ENCODE results near the gene MISP. TPM values are rescaled to one million over a fixed set of nuclear protein-coding genes. Genes with fewer than 3 reads are reported as not detected.

The MISP gene
- total and polyA plus RNA-seq, 2 experiments from 2014 or later = 0.27 to 0.28 TPM

GRCh38 chr19:772730-773436 lies 22.0 kb downstream of the MISP start:
- H3K9me2 ChIP-seq (ENCODE audit: insufficient read depth) = no peaks in the 10 kb centered on the region
- H3K4me3 ChIP-seq = no peak overlapping the region

More at GRCh38 chr19:772730-773436, 22.0 kb downstream of the MISP start:
- DNase-seq (ENCODE audit: low spot score) (peak; percentile 72), ATAC-seq (peak; percentile 79)
- TF ChIP-seq ZNF462 (CRISPR knock-in tag; IDR thresholded peaks at IDR 0.05) (no peak), CTCF (conservative IDR thresholded peaks at IDR 0.05; ENCODE audit: low read depth in 2 of 2) (0 out of 4 replicates have a peak, but pooled peaks of 1 of the 2 experiments have one; percentile 11), JUNB (IDR thresholded peaks at IDR 0.05; ENCODE audit: unreplicated experiment) (no peak)
- H3K4me3 Mint-ChIP-seq = no peak overlapping the region
- H3F3A ChIP-seq (replicated peaks; ENCODE audit: low read depth) = no peaks in the 10 kb centered on the region
- H3K27me3 ChIP-seq (ENCODE audit: insufficient read depth) = no peaks in the 10 kb centered on the region
- H2AFZ ChIP-seq = no peak overlapping the region
- no peaks in the 10 kb centered on the region for H3K36me3 ChIP-seq (ENCODE audit: insufficient read depth)
- H3K4me1 ChIP-seq (ENCODE audit: insufficient read depth) = no peaks in the 10 kb centered on the region
- H3K79me2 ChIP-seq (replicated peaks; ENCODE audit: insufficient read depth) = no peaks in the 10 kb centered on the region
- no peaks in the 10 kb centered on the region for H3K4me1 Mint-ChIP-seq
- H3K27me3 Mint-ChIP-seq (ENCODE audit: insufficient read depth, low read depth, poor library complexity) = peaks cover 5% of the 10 kb centered on the region
- no peak overlapping the region for H3K27ac Mint-ChIP-seq
- H3K36me3 Mint-ChIP-seq (ENCODE audit: low read depth) = no peaks in the 10 kb centered on the region
- H3K9me3 Mint-ChIP-seq = 0 out of 3 replicates have a peak, but pooled peaks cover 3% of the 10 kb centered on the region
- H3K27ac ChIP-seq (ENCODE audit: low read depth) = no peak overlapping the region
- no peak overlapping the region for H3K4me2 ChIP-seq
- H4K20me1 ChIP-seq (replicated peaks; ENCODE audit: insufficient read depth) = no peaks in the 10 kb centered on the region
